WI38 (cell line): ENCODE data around the gene EFCAB6.

Source experiments
- H3K4me3 ChIP-seq: 2 replicates; pipeline ENCODE4 v1.5.1; 2011; ENCODE audit warnings: low read depth, mild to moderate bottlenecking, control low read depth, low read length
- TF ChIP-seq, protein P1 (sequence below): IDR thresholded peaks from 2 replicates; pipeline ENCODE4 v1.5.1; 2012; ENCODE audit warnings: low read depth, mild to moderate bottlenecking, control low read depth, low read length

The EFCAB6 gene

DNA sequence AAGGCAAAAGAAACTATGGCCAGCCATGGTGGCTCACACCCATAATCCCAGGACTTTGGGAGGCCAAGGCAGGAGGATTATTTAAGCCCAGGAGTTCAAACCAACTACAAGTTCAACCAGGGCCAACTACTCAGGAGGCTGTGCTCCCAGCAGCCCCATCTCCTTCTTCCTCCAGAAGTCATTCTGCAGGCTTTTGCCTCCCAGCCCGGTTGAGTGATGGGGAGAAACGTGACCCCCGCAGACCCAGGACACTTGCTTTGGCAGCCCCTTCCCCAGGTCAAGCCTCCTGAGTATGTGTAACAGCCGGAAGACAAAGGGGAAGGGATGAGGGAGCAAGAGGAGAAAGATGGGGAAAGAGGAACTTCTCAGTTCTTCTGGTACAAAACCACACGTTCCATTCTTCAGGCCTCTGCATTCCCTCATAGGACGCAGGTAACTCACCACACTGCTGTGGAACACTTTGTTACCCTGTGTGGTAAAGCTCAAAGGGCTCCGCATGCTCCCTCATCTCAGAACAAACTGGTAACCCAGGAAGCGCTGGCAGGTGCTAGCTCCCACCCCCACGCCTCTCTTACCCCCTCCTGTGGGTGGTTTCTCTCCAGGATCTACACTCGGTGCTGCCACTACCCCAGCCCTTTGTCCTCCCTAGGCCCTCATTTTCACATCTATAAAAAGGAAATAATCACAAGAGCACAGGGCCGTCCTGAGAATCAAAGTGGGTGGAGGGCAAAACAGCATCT lies 46.2 kb upstream of the EFCAB6 start:
- no peak overlapping the region for H3K4me3 ChIP-seq
- TF ChIP-seq, protein P1, sequence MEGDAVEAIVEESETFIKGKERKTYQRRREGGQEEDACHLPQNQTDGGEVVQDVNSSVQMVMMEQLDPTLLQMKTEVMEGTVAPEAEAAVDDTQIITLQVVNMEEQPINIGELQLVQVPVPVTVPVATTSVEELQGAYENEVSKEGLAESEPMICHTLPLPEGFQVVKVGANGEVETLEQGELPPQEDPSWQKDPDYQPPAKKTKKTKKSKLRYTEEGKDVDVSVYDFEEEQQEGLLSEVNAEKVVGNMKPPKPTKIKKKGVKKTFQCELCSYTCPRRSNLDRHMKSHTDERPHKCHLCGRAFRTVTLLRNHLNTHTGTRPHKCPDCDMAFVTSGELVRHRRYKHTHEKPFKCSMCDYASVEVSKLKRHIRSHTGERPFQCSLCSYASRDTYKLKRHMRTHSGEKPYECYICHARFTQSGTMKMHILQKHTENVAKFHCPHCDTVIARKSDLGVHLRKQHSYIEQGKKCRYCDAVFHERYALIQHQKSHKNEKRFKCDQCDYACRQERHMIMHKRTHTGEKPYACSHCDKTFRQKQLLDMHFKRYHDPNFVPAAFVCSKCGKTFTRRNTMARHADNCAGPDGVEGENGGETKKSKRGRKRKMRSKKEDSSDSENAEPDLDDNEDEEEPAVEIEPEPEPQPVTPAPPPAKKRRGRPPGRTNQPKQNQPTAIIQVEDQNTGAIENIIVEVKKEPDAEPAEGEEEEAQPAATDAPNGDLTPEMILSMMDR: no peak

DNA sequence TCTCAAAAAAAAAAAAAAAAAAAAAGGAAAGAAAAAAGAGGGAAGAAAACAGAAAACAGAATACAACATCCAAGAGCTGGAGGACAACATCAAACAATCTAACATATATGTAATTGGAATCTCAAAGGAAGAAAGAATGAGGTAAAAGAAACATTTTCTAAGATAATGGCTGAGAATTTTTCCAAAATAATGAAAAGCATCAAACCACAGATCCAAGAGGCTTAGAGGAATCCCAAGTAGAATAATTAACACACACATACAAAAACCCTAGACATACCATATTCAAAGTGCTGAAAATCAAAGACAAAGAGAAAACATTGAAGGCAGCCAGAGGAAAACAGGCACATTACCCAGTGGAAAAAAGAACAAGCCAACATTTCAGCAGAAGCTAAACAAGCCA lies 45.3 kb upstream of the EFCAB6 start:
- H3K4me3 ChIP-seq: no peak overlapping the region
- TF ChIP-seq, protein P1: no peak

DNA sequence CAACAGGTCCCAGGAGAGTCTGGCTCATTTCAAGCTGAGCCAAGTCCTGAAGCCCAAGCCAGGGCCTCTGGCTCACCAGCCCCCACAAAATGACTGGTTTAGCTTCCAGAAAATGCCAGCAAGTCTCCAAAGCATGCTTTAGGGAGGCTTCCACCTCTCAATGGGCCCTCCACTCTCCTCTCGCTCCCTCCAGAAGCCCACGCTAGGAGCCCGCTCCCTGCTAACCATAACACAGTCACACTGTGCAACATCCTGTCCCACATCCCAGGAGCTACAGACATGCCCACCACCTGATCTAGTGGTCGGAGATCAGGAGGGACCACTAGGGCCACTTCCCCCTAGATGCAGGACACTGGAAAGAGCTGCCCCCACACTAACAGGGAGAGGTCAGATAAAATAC lies 43.3 kb upstream of the EFCAB6 start:
- TF ChIP-seq, protein P1: no peak
- no peak overlapping the region for H3K4me3 ChIP-seq

GRCh38 chr22:43854786-43855271 lies 42.7 kb upstream of the EFCAB6 start:
- TF ChIP-seq, protein P1: no peak
- H3K4me3 ChIP-seq: no peak overlapping the region

- H3K4me3 ChIP-seq: no peak overlapping the region
- TF ChIP-seq, protein P1: no peak
Observed at GRCh38 chr22:43854121-43854785, 42.1 kb upstream of the EFCAB6 start.

- TF ChIP-seq, protein P1: no peak
- no peak overlapping the region for H3K4me3 ChIP-seq
Observed at GRCh38 chr22:43853328-43853931, 41.3 kb upstream of the EFCAB6 start.
